HPDE6-E6E7 (cell line): ENCODE data around the gene STRC.
"Not testable (repeated sequence)": the region's sequence is repeated elsewhere in the genome, so short reads cannot be mapped to it uniquely, and the experiment has no call there.

ENCODE experiments used
- DNase-seq: peaks from one replicate; pipeline ENCODE4 v3.0.0; 2011; ENCODE audit warnings: missing footprints; ENCODE audit errors: extremely low spot score

Gene STRC

GRCh38 chr15:43618700-43619099, at the start of gene STRC:
Gene STRC, minus strand, starts transcription at chr15:43618800. Its CDS starts 78 bp downstream, at chr15:43618722.
- not testable (repeated sequence) for DNase-seq

- not testable (repeated sequence) for DNase-seq
Observed at GRCh38 chr15:43666177-43666576, 47.6 kb upstream of the STRC start.

GRCh38 chr15:43663333-43663732, 44.7 kb upstream of the STRC start:
- not testable (repeated sequence) for DNase-seq

GRCh38 chr15:43662293-43662692, 43.7 kb upstream of the STRC start:
- DNase-seq: not testable (repeated sequence)

GRCh38 chr15:43659727-43660126, 41.1 kb upstream of the STRC start:
- not testable (repeated sequence) for DNase-seq

GRCh38 chr15:43649430-43649926, 30.9 kb upstream of the STRC start:
- not testable (repeated sequence) for DNase-seq

GRCh38 chr15:43648649-43649429, 30.2 kb upstream of the STRC start, which contains the start of gene CATSPER2:
Gene CATSPER2, minus strand, starts transcription at chr15:43648844. Its CDS starts 783 bp downstream, at chr15:43648061.
- no peak for DNase-seq

- DNase-seq: not testable (repeated sequence)
Observed at GRCh38 chr15:43638464-43639204, 20.0 kb upstream of the STRC start.

- not testable (repeated sequence) for DNase-seq
Observed at GRCh38 chr15:43626937-43627336, 8.3 kb upstream of the STRC start.

GRCh38 chr15:43625106-43625505, 6.5 kb upstream of the STRC start:
- no peak for DNase-seq

GRCh38 chr15:43622068-43622799, 3.6 kb upstream of the STRC start:
- DNase-seq: not testable (repeated sequence)

- DNase-seq: not testable (repeated sequence)
Observed at GRCh38 chr15:43617750-43618149, 850 bp downstream of the STRC start.

- DNase-seq: not testable (repeated sequence)
Observed at GRCh38 chr15:43602233-43602632, 16.4 kb downstream of the STRC start.

GRCh38 chr15:43600200-43600599, 18.4 kb downstream of the STRC start:
- DNase-seq: not testable (repeated sequence)

GRCh38 chr15:43599131-43599530, 19.5 kb downstream of the STRC start:
- not testable (repeated sequence) for DNase-seq

- not testable (repeated sequence) for DNase-seq
Observed at GRCh38 chr15:43593328-43594190, 25.0 kb downstream of the STRC start, which contains the start of gene CKMT1B. Gene CKMT1B, plus strand, starts transcription at chr15:43594027. Its CDS starts 192 bp downstream, at chr15:43594219.

- DNase-seq: not testable (repeated sequence)
Observed at GRCh38 chr15:43592841-43593240, 25.8 kb downstream of the STRC start.

GRCh38 chr15:43589778-43590466, 28.7 kb downstream of the STRC start, which contains the start of gene PPIP5K1:
Gene PPIP5K1, minus strand, starts transcription at chr15:43590208. Its CDS starts 5,704 bp downstream, at chr15:43584504.
- not testable (repeated sequence) for DNase-seq

GRCh38 chr15:43574607-43575006, 44.0 kb downstream of the STRC start:
- not testable (repeated sequence) for DNase-seq

GRCh38 chr15:43566615-43567014, 52.0 kb downstream of the STRC start:
- DNase-seq: not testable (repeated sequence)
